ENCODE results near the gene CTU1. TPM values are rescaled to one million over a fixed set of nuclear protein-coding genes. Genes with fewer than 3 reads are reported as not detected.

Gene CTU1
- total RNA-seq, 1 donor: 9.2 TPM

GRCh38 chr19:51108805-51109146 lies 567 bp upstream of the CTU1 start:
- no peak for DNase-seq (ENCODE audit: low read depth in 2 of 3, low spot score in 2 of 3)

GRCh38 chr19:51107406-51108065 lies 673 bp downstream of the CTU1 start:
- no peak for DNase-seq (ENCODE audit: low read depth in 2 of 3, low spot score in 2 of 3)

- DNase-seq (ENCODE audit: low read depth in 2 of 3, low spot score in 2 of 3): no peak
Observed at GRCh38 chr19:51103926-51104341, 4.3 kb downstream of the CTU1 start.

- no peak for DNase-seq (ENCODE audit: low read depth in 2 of 3, low spot score in 2 of 3)
Observed at GRCh38 chr19:51102991-51103390, 5.2 kb downstream of the CTU1 start.

- DNase-seq (ENCODE audit: low read depth in 2 of 3, low spot score in 2 of 3): no peak
Observed at GRCh38 chr19:51101171-51101865, 6.9 kb downstream of the CTU1 start.

GRCh38 chr19:51100601-51101000 lies 7.6 kb downstream of the CTU1 start:
- no peak for DNase-seq (ENCODE audit: low read depth in 2 of 3, low spot score in 2 of 3)

GRCh38 chr19:51099047-51099382 lies 9.2 kb downstream of the CTU1 start:
- no peak for DNase-seq (ENCODE audit: low read depth in 2 of 3, low spot score in 2 of 3)

- DNase-seq (ENCODE audit: low read depth in 2 of 3, low spot score in 2 of 3): peak in 2 of 3 donors; percentile 45 to 57
Observed at GRCh38 chr19:51098365-51099046, 9.7 kb downstream of the CTU1 start.

- no peak for DNase-seq (ENCODE audit: low read depth in 2 of 3, low spot score in 2 of 3)
Observed at GRCh38 chr19:51097796-51098195, 10.4 kb downstream of the CTU1 start.

- peak; percentile 35 to 51 (median 44) for DNase-seq (ENCODE audit: low read depth in 2 of 3, low spot score in 2 of 3)
Observed at GRCh38 chr19:51097166-51097738, 11.0 kb downstream of the CTU1 start.

- DNase-seq (ENCODE audit: low read depth in 2 of 3, low spot score in 2 of 3): peak in 1 of 3 donors; percentile 23
Observed at GRCh38 chr19:51096473-51097165, 11.6 kb downstream of the CTU1 start.

- peak in 2 of 3 donors; percentile 18 to 49 for DNase-seq (ENCODE audit: low read depth in 2 of 3, low spot score in 2 of 3)
Observed at GRCh38 chr19:51094696-51095279, 13.4 kb downstream of the CTU1 start.

GRCh38 chr19:51093510-51094345 lies 14.5 kb downstream of the CTU1 start:
- DNase-seq (ENCODE audit: low read depth in 2 of 3, low spot score in 2 of 3): no peak

- no peak for DNase-seq (ENCODE audit: low read depth in 2 of 3, low spot score in 2 of 3)
Observed at GRCh38 chr19:51093101-51093500, 15.1 kb downstream of the CTU1 start.

GRCh38 chr19:51091895-51092873 lies 16.0 kb downstream of the CTU1 start:
- no peak for DNase-seq (ENCODE audit: low read depth in 2 of 3, low spot score in 2 of 3)

GRCh38 chr19:51091126-51091525 lies 17.1 kb downstream of the CTU1 start:
- no peak for DNase-seq (ENCODE audit: low read depth in 2 of 3, low spot score in 2 of 3)

GRCh38 chr19:51090471-51090870 lies 17.7 kb downstream of the CTU1 start:
- DNase-seq (ENCODE audit: low read depth in 2 of 3, low spot score in 2 of 3): no peak

GRCh38 chr19:51089786-51090185 lies 18.4 kb downstream of the CTU1 start:
- no peak for DNase-seq (ENCODE audit: low read depth in 2 of 3, low spot score in 2 of 3)
